A549 treated with ZK216348 at 1 μM for 4 hours (cell line): Measurements from ENCODE around the gene TJP3. TPM values are rescaled to one million over a fixed set of nuclear protein-coding genes. Genes with fewer than 3 reads are reported as not detected.

Experiments
- total RNA-seq: library from RNA; stranded (reverse); fragments of 200-300 nt; extraction: Qiagen RNA extraction; gene quantifications from 5 replicates; pipeline ENCODE4 v1.2.3, GENCODE V29; 2022; ENCODE audit warnings: low read depth

TJP3 gene, protein sequence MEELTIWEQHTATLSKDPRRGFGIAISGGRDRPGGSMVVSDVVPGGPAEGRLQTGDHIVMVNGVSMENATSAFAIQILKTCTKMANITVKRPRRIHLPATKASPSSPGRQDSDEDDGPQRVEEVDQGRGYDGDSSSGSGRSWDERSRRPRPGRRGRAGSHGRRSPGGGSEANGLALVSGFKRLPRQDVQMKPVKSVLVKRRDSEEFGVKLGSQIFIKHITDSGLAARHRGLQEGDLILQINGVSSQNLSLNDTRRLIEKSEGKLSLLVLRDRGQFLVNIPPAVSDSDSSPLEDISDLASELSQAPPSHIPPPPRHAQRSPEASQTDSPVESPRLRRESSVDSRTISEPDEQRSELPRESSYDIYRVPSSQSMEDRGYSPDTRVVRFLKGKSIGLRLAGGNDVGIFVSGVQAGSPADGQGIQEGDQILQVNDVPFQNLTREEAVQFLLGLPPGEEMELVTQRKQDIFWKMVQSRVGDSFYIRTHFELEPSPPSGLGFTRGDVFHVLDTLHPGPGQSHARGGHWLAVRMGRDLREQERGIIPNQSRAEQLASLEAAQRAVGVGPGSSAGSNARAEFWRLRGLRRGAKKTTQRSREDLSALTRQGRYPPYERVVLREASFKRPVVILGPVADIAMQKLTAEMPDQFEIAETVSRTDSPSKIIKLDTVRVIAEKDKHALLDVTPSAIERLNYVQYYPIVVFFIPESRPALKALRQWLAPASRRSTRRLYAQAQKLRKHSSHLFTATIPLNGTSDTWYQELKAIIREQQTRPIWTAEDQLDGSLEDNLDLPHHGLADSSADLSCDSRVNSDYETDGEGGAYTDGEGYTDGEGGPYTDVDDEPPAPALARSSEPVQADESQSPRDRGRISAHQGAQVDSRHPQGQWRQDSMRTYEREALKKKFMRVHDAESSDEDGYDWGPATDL
- 0.22 to 1.1 TPM (median 0.81 TPM) in 5 replicates for total RNA-seq

DNA sequence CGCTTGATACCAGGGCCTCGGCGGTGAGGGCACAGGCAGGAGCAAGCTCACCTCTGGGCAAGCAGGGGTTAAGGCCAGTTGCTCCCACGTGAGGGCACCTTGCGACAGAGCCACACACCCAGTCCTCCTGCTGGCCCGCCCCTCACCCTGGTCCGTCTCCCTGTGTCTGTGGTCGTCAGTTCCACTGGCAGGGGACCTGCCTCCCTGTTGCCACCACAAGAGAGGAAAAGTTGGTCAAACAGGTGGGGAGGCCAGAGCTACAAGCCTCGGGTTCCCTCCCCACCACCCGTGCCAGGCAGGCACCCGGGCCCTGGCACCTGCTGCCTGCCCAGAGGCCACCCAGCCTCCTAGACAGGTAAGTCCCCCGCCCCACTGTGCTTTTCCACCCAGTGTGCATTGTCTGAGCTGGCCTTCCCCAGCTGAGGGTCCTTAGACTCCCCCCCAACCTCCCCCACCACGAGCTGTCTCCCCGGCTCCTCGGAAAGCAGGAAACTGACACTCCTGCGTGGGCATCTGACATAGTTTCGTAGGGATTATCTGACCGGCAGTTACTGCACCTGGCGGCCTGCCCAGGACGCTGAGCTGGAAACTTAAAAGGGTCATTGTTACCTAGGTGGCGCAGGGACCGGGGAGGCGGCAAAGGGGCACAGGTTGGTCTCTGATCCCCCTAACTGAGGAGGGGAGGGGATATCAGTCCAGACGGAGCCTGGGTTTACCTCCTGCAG lies at the start of gene TJP3:
TJP3 (plus strand) TSS at position 178 of the 725 bp plus-strand sequence. CDS start 20,049 bp downstream, outside the sequence.

DNA sequence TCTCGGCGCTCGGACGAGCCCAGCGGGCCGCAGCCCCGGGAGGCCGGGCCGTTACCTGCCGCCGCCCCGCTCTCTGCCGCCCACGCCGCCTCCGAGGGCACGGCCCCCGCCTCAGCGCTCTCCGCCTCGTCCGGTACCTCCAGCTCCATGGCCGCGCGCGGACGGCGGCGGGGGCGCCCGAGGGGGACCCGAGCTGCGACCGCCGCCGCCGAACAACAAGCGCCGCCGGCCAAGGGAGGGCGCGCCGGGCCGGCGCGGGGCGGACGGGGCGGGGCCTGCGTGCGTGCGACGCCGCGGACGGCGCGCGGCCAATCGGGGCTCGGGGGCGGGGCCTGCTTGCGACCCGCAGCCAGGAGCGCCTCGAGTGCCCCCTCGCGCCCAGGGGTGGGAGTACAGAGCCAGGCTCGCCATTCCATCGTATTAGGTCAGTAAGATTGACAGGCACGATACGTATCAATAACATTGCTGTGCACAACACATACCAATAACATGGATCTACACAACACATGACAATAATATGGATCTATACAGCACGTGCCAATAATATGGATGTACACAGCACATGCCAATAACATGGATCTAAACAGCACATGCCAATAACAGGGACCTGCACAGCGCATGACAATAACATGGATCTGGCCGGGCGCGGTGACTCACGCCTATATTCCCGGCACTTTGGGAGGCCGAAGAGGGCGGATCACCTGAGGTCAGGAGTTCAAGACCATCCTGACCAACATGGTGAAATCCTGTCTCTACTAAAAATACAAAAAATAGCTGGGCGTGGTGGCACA lies 7.7 kb upstream of the TJP3 start, which contains the start of gene PIP5K1C:
PIP5K1C (minus strand) TSS at position 227 of the 791 bp plus-strand sequence; CDS start at position 149, 78 bp downstream.

DNA sequence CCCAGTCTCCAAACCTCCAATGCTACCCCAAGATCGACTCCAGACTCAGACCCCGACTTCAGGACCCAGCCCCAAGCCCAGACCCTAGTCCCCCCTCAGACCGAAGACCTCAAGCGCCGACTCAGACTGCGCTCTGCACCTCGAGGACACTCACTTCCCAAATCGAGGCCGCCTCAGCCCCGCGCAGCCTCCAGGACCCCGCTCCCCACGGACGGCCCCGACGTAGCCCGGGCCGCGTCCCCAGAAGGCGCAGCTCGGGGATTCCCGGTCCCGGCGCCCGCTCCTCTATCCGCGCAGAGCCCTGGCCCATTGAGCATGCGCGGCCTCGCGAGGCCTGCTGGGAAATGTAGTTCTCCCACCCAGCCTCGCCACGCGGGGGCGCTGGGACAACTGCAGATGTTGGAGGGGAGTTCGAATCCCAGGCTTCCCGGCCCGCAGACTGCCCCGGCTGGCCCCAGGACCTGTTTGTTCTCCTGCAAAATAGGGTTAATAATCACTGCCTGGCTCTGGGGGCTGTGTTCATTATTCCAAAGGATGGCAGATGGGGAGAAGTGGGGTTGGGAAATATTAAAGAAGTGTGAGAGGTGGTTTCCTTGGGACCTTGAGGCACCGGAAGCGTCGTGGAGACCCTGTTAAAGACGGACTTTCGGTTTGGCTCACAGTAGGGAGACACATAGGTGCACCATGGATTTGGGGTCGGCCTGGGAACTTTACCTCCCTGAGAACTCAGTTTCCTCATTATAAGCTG lies 53.4 kb downstream of the TJP3 start, which contains the start of gene APBA3:
APBA3 (minus strand) TSS at position 311 of the 748 bp plus-strand sequence. CDS start 1,428 bp downstream, outside the sequence.

DNA sequence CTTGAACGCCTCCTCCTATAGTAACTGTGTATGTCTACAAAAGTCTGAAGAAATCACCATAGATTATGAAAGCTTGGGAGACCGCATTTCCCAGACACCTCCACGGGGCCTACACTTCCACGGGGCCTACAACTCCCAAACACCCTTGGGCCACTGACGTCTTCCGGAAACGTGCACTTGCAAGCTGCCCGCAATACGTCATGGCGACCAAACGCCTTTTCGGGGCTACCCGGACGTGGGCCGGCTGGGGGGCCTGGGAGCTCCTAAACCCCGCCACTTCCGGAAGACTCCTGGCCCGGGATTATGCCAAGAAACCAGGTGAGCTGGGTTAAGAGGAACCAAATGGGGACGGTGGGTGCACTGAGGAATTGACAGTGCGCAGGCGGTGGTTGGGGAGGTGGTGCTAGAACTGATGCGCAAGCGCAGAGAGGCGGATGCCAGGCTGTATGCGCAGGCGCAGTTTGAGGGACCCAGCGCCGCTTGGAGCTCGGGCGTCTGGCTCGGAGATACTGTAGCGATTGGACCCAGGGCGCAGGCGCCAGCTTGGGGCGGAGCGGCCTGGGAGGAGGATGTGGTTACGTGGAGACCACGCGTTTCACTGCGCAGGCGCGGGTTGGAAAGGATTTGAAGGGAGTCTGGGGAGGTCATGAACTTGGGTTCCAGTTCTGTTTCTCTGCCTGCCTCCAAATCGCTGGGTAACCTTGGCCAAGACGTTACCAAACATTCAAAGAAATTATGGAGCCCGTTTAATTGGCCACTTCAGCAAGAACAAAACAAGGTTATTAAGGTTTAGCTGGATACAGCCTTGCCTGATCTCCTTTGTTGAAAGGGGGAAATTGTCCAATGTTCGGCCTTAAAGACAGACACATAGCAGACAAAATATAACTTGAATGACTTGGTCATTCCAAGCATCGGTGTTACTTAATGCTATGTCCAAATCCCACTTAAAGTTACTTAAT lies 54.6 kb downstream of the TJP3 start, which contains the start of gene MRPL54:
MRPL54 (plus strand) TSS at position 182 of the 959 bp plus-strand sequence; CDS start at position 201, 19 bp downstream.

DNA sequence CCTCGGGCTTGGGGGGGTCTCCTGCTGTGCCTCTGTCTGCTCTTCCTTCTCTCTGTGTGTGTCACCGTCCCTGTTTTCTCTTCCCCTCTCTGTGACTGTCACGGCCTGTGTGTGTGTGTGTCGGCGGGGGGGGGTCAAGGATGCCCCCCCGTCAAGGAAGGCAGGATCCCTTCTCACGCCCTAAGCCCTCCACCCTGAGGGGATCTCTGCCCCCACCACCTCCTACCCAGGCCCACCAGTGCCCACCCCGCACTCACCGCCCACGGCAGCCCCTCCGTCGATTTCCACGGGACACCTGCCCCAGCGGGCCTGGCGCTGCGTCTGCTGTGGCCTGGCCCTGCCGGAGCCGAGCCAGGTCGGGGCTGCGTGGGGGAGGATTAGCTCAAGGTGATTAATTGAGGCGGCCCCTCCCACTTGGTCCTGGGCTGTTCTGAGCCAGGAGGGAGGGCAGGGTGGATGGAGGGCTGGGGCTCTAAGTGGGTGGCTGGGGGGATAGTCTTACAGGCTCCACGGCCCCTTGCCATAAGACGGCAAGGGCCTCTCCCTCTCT lies 63.8 kb downstream of the TJP3 start, which contains the start of gene RAX2:
RAX2 (minus strand) TSS at position 323 of the 550 bp plus-strand sequence. CDS start 486 bp downstream, outside the sequence.

DNA sequence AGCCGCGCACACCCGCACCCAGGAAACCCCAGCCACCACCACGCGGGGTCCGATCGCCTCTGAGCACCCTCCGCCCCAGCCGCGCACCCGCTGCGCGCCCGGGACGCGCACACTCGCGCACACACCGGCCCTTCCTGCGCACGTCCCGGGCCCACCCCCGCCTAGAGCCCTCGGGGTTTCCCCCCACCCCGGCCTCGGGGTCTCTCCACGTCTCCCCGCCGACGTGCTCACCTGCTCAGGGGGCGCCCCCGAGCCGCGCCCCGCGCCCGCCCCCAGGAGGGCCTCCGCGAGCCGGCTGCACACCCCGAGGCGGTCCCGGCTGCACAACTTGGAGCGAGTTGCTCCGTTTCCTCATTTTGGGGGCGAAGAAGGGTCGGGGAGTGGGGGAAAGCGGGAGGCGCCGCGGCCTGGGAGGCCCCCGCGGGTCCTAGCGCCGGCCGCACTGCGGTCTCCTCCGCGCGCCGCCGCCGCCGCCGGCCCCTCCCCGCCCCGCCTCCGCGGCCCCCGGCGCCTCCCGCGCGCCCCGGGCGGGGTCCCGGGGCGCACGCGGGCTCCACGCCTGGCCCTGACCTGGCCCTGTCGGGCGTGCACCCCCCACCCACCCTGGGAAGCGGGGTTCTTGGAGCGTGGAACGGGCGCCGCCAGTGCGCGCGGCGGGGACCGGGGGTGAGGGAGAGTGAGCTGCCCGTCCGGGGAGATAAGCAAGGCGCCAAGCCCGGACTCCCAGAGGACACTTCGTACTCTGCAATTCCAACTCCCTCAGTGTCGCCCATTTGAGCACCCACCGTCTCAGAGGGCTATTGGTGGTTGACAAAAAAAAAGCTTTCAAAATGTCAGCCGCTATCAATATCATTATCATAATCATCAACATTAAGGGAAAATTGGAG lies 78.0 kb downstream of the TJP3 start, which contains the start of gene MATK:
MATK (minus strand) TSS at position 444 of the 887 bp plus-strand sequence. CDS start 1,246 bp downstream, outside the sequence.

Other genes with a start within 250 kb of the TJP3 start
- 0.51 to 1.4 TPM (median 1.1 TPM) in 4 of 5 replicates, not detected in the other for gene SMIM24, start 227.9 kb upstream of the TJP3 start, total RNA-seq
- not detected in 5 replicates for gene SMIM44, start 224.9 kb upstream of the TJP3 start, total RNA-seq
- 8.5 to 21.0 TPM (median 20.2 TPM) in 5 replicates for gene DOHH, start 207.7 kb upstream of the TJP3 start, total RNA-seq
- gene FZR1, start 202.1 kb upstream of the TJP3 start, total RNA-seq = 18.3 to 38.1 TPM (median 33.8 TPM) in 5 replicates
- gene TEKTIP1, start 169.2 kb upstream of the TJP3 start, total RNA-seq = not detected in 5 replicates
- 90.3 to 170 TPM (median 159 TPM) in 5 replicates for gene MFSD12, start 150.8 kb upstream of the TJP3 start, total RNA-seq
- gene HMG20B, start 135.4 kb upstream of the TJP3 start, total RNA-seq = 38.2 to 67.9 TPM (median 66.7 TPM) in 5 replicates
- gene GIPC3, start 122.9 kb upstream of the TJP3 start, total RNA-seq = 0.16 to 0.27 TPM (median 0.19 TPM) in 5 replicates
- 0.74 to 1.3 TPM (median 0.90 TPM) in 5 replicates for gene TBXA2R, start 101.5 kb upstream of the TJP3 start, total RNA-seq
- gene CACTIN, start 81.6 kb upstream of the TJP3 start, total RNA-seq = 10.0 to 23.1 TPM (median 19.1 TPM) in 5 replicates
- gene PIP5K1C, start 7.9 kb upstream of the TJP3 start, total RNA-seq = 6.0 to 16.0 TPM (median 14.2 TPM) in 5 replicates
- gene APBA3, start 53.3 kb downstream of the TJP3 start, total RNA-seq = 5.0 to 13.9 TPM (median 12.6 TPM) in 5 replicates
- 52.6 to 80.6 TPM (median 66.7 TPM) in 5 replicates for gene MRPL54, start 54.3 kb downstream of the TJP3 start, total RNA-seq
- gene RAX2, start 63.8 kb downstream of the TJP3 start, total RNA-seq = not detected in 5 replicates
- 0.41 to 2.0 TPM (median 1.0 TPM) in 5 replicates for gene MATK, start 78.0 kb downstream of the TJP3 start, total RNA-seq
- 0.13 to 0.30 TPM (median 0.24 TPM) in 3 of 5 replicates, not detected in the others for gene ZFR2, start 160.7 kb downstream of the TJP3 start, total RNA-seq
- gene ATCAY, start 172.3 kb downstream of the TJP3 start, total RNA-seq = 0.04 to 0.22 TPM (median 0.12 TPM) in 4 of 5 replicates, not detected in the other
- not detected in 5 replicates for gene NMRK2, start 224.7 kb downstream of the TJP3 start, total RNA-seq